Gastroesophageal sphincter (tissue), 4 donors: ENCODE results near the gene ANKS1A. TPM values are rescaled to one million over a fixed set of nuclear protein-coding genes. Genes with fewer than 3 reads are reported as not detected.
A peak's percentile ranks its signal among the peaks of the same experiment; 100 is the strongest.

Experiments
- ATAC-seq: fragments of 150-250 bp; one replicate; pipeline ENCODE4 v1.9.1; 2016; ENCODE audit warnings: mild to moderate bottlenecking, moderate library complexity
- H3K27ac ChIP-seq, 4 donors: fragments of 200-600 bp; sonication (generic) in 3 of 4; 1 replicate in 3 of 4; 2 replicates in 1 of 4; pipeline ENCODE4 v1.5.1; 2016 to 2019
- H3K27me3 ChIP-seq: fragments of 200-600 bp; sonication (generic); one replicate; pipeline ENCODE4 v1.5.1; 2019
- H3K36me3 ChIP-seq, 2 donors: fragments of 200-600 bp; sonication (generic); one replicate each; pipeline ENCODE4 v1.5.1; 2019; ENCODE audit warnings: control low read depth in 1 of 2
- H3K4me1 ChIP-seq, 3 donors: fragments of 200-600 bp; sonication (generic); 1 replicate in 2 of 3; 2 replicates in 1 of 3; pipeline ENCODE4 v1.5.1; 2016 to 2019; ENCODE audit warnings: control low read depth in 2 of 3
- H3K4me3 ChIP-seq, 2 donors: fragments of 200-600 bp; sonication (generic); one replicate each; pipeline ENCODE4 v1.5.1; 2019; ENCODE audit warnings: mild to moderate bottlenecking in 1 of 2, moderate library complexity in 1 of 2
- H3K9me3 ChIP-seq, 3 donors: fragments of 200-600 bp; sonication (generic); one replicate each; pipeline ENCODE4 v1.5.1; 2017 to 2019; ENCODE audit warnings: control low read depth in 2 of 3
- EP300 ChIP-seq: sonication (generic); formaldehyde crosslinking; IDR thresholded peaks from one replicate; pipeline ENCODE4 v1.6.1; 2017; ENCODE audit warnings: antibody characterized with exemption, mild to moderate bottlenecking
- POLR2A ChIP-seq, 2 donors: fragments of 450-650 bp; IDR thresholded peaks; one replicate each; pipeline ENCODE4 v1.6.1; 2017; ENCODE audit warnings: antibody characterized with exemption in 2 of 2, mild to moderate bottlenecking in 2 of 2, moderate library complexity in 1 of 2
- POLR2AphosphoS5 ChIP-seq: sonication (generic); formaldehyde crosslinking; IDR thresholded peaks from one replicate; pipeline ENCODE4 v1.6.1; 2017; ENCODE audit warnings: antibody characterized with exemption
- WGBS, 2 donors: methylation state at CpG; one replicate each; pipeline ENCODE4 v1.1.5; 2018; ENCODE audit warnings: low coverage in 1 of 2; 5-methylcytosine and 5-hydroxymethylcytosine counted together
- total RNA-seq, 4 donors: library from RNA; depleted of rRNA; stranded (reverse); fragments of >200 nt; gene quantifications; one replicate each; pipeline ENCODE4 v1.1.0, GENCODE V29; 2016
- TF ChIP-seq, protein P1 (sequence below), 4 experiments: fragments of 200-600 bp in 2 of 4; fragments of 450-650 bp in 2 of 4; sonication (generic) in 1 of 4; IDR thresholded peaks; one replicate each; pipeline ENCODE4 v1.5.1; 2017 to 2019; ENCODE audit warnings: antibody characterized with exemption in 4 of 4, mild to moderate bottlenecking in 2 of 4, moderate library complexity in 2 of 4

The ANKS1A gene
- total RNA-seq, 4 donors from 2014 or later = 52.0 to 135 (median 88.4) TPM

DNA sequence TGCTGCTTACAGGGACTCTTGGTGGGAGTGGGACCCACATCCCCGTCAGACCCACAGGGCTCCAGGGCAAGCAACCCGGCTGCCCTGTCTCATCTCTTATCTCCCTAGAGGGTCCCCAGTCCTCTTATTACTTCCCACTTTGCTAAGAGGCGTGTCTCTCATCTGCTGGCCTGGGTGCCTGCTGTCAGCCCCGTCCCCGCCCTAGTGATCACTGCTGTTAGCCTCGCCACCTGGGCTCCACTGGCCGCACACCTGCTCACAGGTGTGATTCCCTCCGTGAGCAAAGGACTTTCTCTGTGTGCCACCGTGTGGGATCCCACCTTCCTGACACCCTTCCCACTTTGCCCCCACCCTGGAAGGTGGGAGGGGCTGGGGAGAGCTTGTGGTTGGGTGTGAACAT lies 194.5 kb downstream of the ANKS1A start:
- TF ChIP-seq, protein P1, sequence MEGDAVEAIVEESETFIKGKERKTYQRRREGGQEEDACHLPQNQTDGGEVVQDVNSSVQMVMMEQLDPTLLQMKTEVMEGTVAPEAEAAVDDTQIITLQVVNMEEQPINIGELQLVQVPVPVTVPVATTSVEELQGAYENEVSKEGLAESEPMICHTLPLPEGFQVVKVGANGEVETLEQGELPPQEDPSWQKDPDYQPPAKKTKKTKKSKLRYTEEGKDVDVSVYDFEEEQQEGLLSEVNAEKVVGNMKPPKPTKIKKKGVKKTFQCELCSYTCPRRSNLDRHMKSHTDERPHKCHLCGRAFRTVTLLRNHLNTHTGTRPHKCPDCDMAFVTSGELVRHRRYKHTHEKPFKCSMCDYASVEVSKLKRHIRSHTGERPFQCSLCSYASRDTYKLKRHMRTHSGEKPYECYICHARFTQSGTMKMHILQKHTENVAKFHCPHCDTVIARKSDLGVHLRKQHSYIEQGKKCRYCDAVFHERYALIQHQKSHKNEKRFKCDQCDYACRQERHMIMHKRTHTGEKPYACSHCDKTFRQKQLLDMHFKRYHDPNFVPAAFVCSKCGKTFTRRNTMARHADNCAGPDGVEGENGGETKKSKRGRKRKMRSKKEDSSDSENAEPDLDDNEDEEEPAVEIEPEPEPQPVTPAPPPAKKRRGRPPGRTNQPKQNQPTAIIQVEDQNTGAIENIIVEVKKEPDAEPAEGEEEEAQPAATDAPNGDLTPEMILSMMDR (IDR thresholded peaks at IDR 0.05) = no peak
- TF ChIP-seq EP300 = no peak
- no peak for TF ChIP-seq POLR2A (IDR thresholded peaks at IDR 0.05)
- no peak for TF ChIP-seq POLR2AphosphoS5
- no peaks in the 10 kb centered on the region for H3K27me3 ChIP-seq
- 83 to 92% methylated on average over 2 to 6 of the region's 9 CpGs for WGBS, 2 donors
- H3K4me3 ChIP-seq = no peak overlapping the region
- H3K27ac ChIP-seq = peak overlapping the region in 3 of 4 donors; percentile 38 to 72 (median 68)
- no peak for ATAC-seq
- H3K4me1 ChIP-seq = peaks cover 0 to 83% (median 14%) of the 10 kb centered on the region in 3 donors
- no peaks in the 10 kb centered on the region for H3K9me3 ChIP-seq
- H3K36me3 ChIP-seq = peaks cover 0 to 100% of the 10 kb centered on the region in 2 donors

DNA sequence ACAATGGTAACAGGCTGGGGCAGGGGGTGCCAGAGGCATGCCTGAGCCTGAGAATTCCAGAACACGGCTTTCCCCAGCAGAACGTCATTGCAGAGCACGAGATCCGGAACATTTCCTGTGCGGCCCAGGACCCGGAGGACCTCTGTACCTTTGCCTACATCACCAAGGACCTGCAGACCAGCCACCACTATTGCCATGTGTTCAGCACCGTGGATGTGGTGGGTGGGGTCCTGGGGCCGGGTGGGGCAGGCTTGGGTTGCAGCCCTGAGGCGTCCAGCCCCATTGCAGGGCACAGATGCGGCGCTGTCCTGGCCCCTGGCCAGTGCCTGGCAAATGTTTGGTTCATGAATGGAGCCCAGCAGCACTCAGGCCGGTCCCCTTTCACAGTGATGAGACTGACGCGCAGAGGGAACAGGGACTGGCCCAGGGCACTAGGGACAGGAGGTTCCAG lies 195.0 kb downstream of the ANKS1A start:
- Histone ChIP-seq H3K4me1 (peaks cover 0 to 88% (median 20%) of the 10 kb centered on the region in 3 donors), H3K36me3 (peaks cover 0 to 100% of the 10 kb centered on the region in 2 donors), H3K27ac (peak overlapping the region in 3 of 4 donors; percentile 38 to 72 (median 68)), H3K4me3 (no peak overlapping the region), H3K9me3 (no peaks in the 10 kb centered on the region), H3K27me3 (no peaks in the 10 kb centered on the region)
- ATAC-seq = no peak
- WGBS, 2 donors = 40 to 53% methylated on average over 1 to 4 of the region's 14 CpGs
- TF ChIP-seq, protein P1 (IDR thresholded peaks at IDR 0.05) = no peak
- TF ChIP-seq POLR2AphosphoS5 (no peak), EP300 (no peak)

DNA sequence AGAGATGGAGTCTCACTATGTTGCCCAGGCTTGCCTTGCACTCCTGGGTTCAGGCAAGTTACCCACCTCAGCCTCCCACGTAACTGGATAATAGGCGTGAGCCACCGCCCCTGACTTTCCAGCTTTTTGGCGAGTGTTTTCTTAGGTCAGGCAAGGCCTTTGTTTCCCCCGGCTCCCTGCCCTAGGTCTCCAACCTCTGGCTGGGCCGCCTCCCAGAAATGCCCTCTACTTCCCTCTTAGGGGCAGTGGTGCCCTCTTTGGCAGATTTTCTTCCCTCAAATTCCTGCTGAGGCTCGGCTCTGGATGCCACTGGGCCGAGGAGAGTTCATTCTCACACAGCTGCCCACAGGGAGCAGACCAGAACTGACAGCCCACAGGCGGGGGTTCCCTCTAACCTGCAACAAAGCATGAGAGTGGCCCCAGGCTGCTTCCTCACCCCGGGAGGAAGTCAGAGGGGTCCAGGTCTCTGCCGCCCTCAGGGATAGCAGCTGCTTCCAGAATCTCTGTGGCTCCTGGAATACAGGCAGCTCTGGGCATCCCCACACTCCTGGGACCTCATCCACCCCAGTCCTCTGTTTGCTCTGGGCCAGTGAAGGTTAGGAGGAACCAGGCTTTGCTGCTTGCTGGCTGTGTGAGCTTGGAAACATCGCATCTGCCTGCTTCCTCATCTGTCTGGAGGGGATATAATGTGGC lies 195.6 kb downstream of the ANKS1A start:
- H3K9me3 ChIP-seq = no peaks in the 10 kb centered on the region
- H3K4me3 ChIP-seq = no peak overlapping the region
- peaks cover 0 to 100% of the 10 kb centered on the region in 2 donors for H3K36me3 ChIP-seq
- no peaks in the 10 kb centered on the region for H3K27me3 ChIP-seq
- peak overlapping the region in 3 of 4 donors; percentile 57 to 72 (median 68) for H3K27ac ChIP-seq
- ATAC-seq = no peak
- peaks cover 0 to 94% (median 25%) of the 10 kb centered on the region in 3 donors for H3K4me1 ChIP-seq
- WGBS, 2 donors = 80 to 93% methylated on average over 1 to 5 of the region's 12 CpGs
- TF ChIP-seq POLR2A (IDR thresholded peaks at IDR 0.05) (no peak), POLR2AphosphoS5 (no peak), EP300 (no peak)
- TF ChIP-seq, protein P1 (IDR thresholded peaks at IDR 0.05) = no peak

DNA sequence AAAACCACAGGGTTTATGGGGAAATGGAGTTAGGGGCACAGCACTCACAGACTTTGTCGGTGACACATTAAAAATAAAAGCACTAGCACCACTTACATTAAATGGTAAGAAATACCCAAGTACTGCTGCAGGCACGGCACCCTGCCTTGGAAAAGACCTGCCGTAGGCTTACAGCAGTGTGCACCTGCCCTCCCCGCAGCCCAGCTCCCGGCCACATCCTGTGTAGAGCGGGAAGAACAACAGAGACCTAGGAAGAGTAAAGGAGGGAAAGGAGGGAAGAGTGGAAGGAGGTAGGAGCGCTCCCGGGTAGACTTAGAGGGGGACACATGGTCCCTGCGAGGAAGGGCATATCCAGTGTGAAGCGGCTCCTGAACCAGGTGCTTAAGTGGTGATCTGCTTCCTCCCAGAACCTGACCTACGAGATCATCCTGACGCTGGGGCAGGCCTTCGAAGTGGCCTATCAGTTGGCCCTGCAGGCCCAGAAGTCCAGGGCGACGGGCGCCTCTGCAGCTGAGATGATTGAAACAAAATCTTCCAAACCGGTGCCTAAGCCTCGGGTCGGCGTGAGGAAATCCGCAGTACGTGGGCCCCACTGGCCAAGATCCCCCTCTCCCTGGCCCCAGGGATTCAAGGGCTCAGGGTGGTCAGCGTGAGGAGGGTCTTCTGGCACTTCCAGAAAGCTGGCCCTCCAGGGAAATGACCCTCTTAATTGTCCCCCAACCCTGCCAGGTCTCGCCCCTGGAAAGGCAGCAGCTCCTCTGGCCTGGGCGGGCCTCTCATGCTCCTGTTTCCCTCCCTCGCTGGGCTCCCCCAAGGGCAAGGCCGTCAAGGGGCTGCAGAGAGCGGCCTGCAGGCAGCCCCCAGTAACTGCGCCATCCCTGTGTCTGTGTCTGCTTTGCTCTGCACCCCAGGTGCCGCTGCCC lies 196.6 kb downstream of the ANKS1A start:
- no peak overlapping the region for H3K4me3 ChIP-seq
- peaks cover 0 to 100% of the 10 kb centered on the region in 2 donors for H3K36me3 ChIP-seq
- H3K4me1 ChIP-seq = peaks cover 3 to 99% (median 30%) of the 10 kb centered on the region in 3 donors
- H3K27me3 ChIP-seq = no peaks in the 10 kb centered on the region
- WGBS, 2 donors = 90% methylated on average over 17 of the region's 30 CpGs; no CpG with 5 or more reads in 1 of the 2 donors
- peak overlapping the region in 3 of 4 donors; percentile 68 to 81 (median 72) for H3K27ac ChIP-seq
- no peaks in the 10 kb centered on the region for H3K9me3 ChIP-seq
- TF ChIP-seq POLR2AphosphoS5 (no peak), EP300 (no peak), POLR2A (IDR thresholded peaks at IDR 0.05) (no peak)
- TF ChIP-seq, protein P1 (IDR thresholded peaks at IDR 0.05) = no peak
- ATAC-seq = no peak
